Activated naive CD8-positive, alpha-beta T cell (primary cell): ENCODE measurements around the gene CHRNA1.
A peak's percentile ranks its signal among the peaks of the same experiment; 100 is the strongest.

ENCODE experiments used
- H3K27ac Mint-ChIP-seq: one replicate; pipeline ENCODE4 v1.8.0; 2021; ENCODE audit warnings: mixed read lengths
- H3K27me3 Mint-ChIP-seq: one replicate; pipeline ENCODE4 v1.8.0; 2021; ENCODE audit warnings: mixed read lengths
- H3K36me3 Mint-ChIP-seq: one replicate; pipeline ENCODE4 v1.8.0; 2021; ENCODE audit warnings: mixed read lengths
- H3K4me1 Mint-ChIP-seq: one replicate; pipeline ENCODE4 v1.8.0; 2021; ENCODE audit warnings: low read depth, mixed read lengths
- H3K4me3 Mint-ChIP-seq: one replicate; pipeline ENCODE4 v1.8.0; 2021; ENCODE audit warnings: mild to moderate bottlenecking, mixed read lengths
- H3K9me3 Mint-ChIP-seq: one replicate; pipeline ENCODE4 v1.8.0; 2021; ENCODE audit warnings: low read depth, mixed read lengths

Gene CHRNA1

GRCh38 chr2:174776223-174776622, 12.0 kb upstream of the CHRNA1 start:
- H3K27me3 Mint-ChIP-seq = no peaks in the 10 kb centered on the region
- H3K4me3 Mint-ChIP-seq = no peak overlapping the region
- peaks cover 57% of the 10 kb centered on the region for H3K4me1 Mint-ChIP-seq
- H3K36me3 Mint-ChIP-seq = no peaks in the 10 kb centered on the region
- H3K27ac Mint-ChIP-seq = no peak overlapping the region
- no peaks in the 10 kb centered on the region for H3K9me3 Mint-ChIP-seq

GRCh38 chr2:174775571-174775980, 11.3 kb upstream of the CHRNA1 start:
- H3K27me3 Mint-ChIP-seq = no peaks in the 10 kb centered on the region
- no peaks in the 10 kb centered on the region for H3K36me3 Mint-ChIP-seq
- H3K9me3 Mint-ChIP-seq = no peaks in the 10 kb centered on the region
- no peak overlapping the region for H3K27ac Mint-ChIP-seq
- peaks cover 54% of the 10 kb centered on the region for H3K4me1 Mint-ChIP-seq
- no peak overlapping the region for H3K4me3 Mint-ChIP-seq

GRCh38 chr2:174774886-174775285, 10.6 kb upstream of the CHRNA1 start:
- Mint-ChIP-seq H3K36me3 (no peaks in the 10 kb centered on the region), H3K9me3 (no peaks in the 10 kb centered on the region), H3K27me3 (no peaks in the 10 kb centered on the region), H3K4me3 (no peak overlapping the region), H3K4me1 (peaks cover 47% of the 10 kb centered on the region), H3K27ac (no peak overlapping the region)

- Mint-ChIP-seq H3K27me3 (no peaks in the 10 kb centered on the region), H3K4me1 (peaks cover 32% of the 10 kb centered on the region), H3K9me3 (no peaks in the 10 kb centered on the region), H3K36me3 (no peaks in the 10 kb centered on the region), H3K4me3 (no peak overlapping the region), H3K27ac (no peak overlapping the region)
Measured at GRCh38 chr2:174773215-174773614, 8.9 kb upstream of the CHRNA1 start.

DNA sequence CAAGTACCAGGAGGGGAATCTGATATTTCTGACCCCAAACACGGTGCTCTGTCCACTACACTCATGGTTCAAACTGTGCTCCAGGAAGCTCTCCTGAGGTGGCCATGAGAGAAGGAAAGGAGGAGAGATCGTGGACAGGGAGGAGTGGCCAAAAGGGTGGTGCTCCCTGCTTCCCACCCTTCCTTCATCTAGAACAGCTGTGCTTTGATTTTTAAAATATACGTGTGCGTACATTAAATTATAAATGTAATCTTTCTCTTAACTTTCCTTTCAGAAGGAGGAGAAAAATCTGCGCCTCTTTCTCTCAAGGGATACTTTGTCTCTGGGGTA, 8.2 kb upstream of the CHRNA1 start:
- no peaks in the 10 kb centered on the region for H3K9me3 Mint-ChIP-seq
- H3K27ac Mint-ChIP-seq = no peak overlapping the region
- no peak overlapping the region for H3K4me3 Mint-ChIP-seq
- H3K36me3 Mint-ChIP-seq = no peaks in the 10 kb centered on the region
- H3K27me3 Mint-ChIP-seq = no peaks in the 10 kb centered on the region
- H3K4me1 Mint-ChIP-seq = peaks cover 24% of the 10 kb centered on the region

DNA sequence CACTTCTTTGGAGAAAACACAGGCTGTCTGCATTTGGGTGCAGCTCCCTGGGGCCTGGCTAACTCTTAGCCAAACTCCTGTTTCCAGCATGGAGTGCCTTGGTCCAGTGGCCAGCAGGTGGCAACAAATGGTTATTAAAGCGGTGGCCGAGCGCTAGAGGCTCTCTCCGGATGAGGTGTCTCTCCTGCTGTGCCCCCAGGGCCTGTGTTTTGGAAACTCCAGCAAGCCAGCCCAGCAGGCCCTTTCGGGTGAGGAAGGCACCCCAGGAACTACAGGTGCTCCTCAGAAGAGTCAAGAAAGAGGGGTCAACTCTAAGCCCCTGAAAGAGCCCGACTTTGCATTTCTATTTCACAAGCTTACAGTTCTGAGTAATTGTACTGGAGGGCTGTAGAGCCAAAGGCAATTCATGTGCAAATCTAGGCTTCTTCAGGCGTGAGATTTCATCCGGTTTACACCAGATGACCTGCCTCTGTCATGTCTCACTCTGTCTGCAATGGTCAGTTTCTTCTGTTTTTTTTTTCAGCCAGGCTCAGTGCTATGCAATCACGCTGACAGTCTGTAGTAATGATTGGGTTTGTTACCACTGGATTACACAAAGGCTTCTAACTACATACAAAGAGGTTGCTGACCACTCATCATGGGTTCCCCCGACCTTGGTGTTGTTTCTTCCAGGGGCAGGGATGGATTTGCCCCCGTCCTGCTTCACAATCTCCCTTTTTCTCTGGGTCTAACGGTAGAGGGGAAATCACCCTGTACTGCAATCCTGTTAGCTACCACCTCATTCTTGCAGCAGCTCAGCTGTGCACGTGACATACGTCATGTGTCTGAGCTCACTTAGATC, 7.6 kb upstream of the CHRNA1 start:
- H3K9me3 Mint-ChIP-seq = no peaks in the 10 kb centered on the region
- no peak overlapping the region for H3K27ac Mint-ChIP-seq
- H3K27me3 Mint-ChIP-seq = no peaks in the 10 kb centered on the region
- no peaks in the 10 kb centered on the region for H3K36me3 Mint-ChIP-seq
- H3K4me3 Mint-ChIP-seq = no peak overlapping the region
- peaks cover 18% of the 10 kb centered on the region for H3K4me1 Mint-ChIP-seq

GRCh38 chr2:174771136-174771535, 6.9 kb upstream of the CHRNA1 start:
- no peaks in the 10 kb centered on the region for H3K27me3 Mint-ChIP-seq
- H3K27ac Mint-ChIP-seq = no peak overlapping the region
- no peaks in the 10 kb centered on the region for H3K36me3 Mint-ChIP-seq
- H3K4me1 Mint-ChIP-seq = peaks cover 14% of the 10 kb centered on the region
- no peaks in the 10 kb centered on the region for H3K9me3 Mint-ChIP-seq
- no peak overlapping the region for H3K4me3 Mint-ChIP-seq

DNA sequence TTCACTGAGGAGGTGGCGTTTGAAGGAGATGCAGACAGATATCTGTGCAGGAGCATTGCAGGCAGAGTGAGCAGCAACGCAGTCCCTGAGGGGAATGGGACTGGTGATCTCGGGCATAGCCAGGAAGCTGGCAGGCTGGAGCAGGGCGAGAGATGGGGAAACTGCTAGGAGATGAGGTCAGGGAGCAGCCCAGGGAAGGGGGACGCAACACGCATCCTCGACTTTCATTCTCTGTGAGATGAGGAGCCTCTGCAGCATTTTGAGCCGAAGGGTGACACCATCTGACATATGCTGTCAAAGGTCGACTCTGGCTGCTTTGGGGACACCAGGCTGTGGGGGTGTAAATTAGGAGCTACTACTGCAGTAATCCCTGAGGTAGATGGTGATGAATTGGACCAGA, 4.3 kb upstream of the CHRNA1 start:
- Mint-ChIP-seq H3K4me3 (no peak overlapping the region), H3K9me3 (no peaks in the 10 kb centered on the region), H3K27me3 (no peaks in the 10 kb centered on the region), H3K27ac (no peak overlapping the region), H3K36me3 (no peaks in the 10 kb centered on the region), H3K4me1 (peaks cover 8% of the 10 kb centered on the region)

GRCh38 chr2:174766271-174766670, 2.0 kb upstream of the CHRNA1 start:
- Mint-ChIP-seq H3K27me3 (no peaks in the 10 kb centered on the region), H3K36me3 (no peaks in the 10 kb centered on the region), H3K27ac (no peak overlapping the region), H3K4me1 (peaks cover 12% of the 10 kb centered on the region), H3K9me3 (no peaks in the 10 kb centered on the region), H3K4me3 (no peak overlapping the region)

GRCh38 chr2:174765576-174765975, 1.3 kb upstream of the CHRNA1 start:
- H3K9me3 Mint-ChIP-seq = no peaks in the 10 kb centered on the region
- H3K4me3 Mint-ChIP-seq = no peak overlapping the region
- H3K27ac Mint-ChIP-seq = no peak overlapping the region
- no peaks in the 10 kb centered on the region for H3K36me3 Mint-ChIP-seq
- H3K4me1 Mint-ChIP-seq = peaks cover 12% of the 10 kb centered on the region
- no peaks in the 10 kb centered on the region for H3K27me3 Mint-ChIP-seq

GRCh38 chr2:174763780-174764179, 492 bp downstream of the CHRNA1 start:
- Mint-ChIP-seq H3K4me1 (peaks cover 12% of the 10 kb centered on the region), H3K9me3 (no peaks in the 10 kb centered on the region), H3K4me3 (no peak overlapping the region), H3K27ac (no peak overlapping the region), H3K27me3 (no peaks in the 10 kb centered on the region), H3K36me3 (no peaks in the 10 kb centered on the region)

DNA sequence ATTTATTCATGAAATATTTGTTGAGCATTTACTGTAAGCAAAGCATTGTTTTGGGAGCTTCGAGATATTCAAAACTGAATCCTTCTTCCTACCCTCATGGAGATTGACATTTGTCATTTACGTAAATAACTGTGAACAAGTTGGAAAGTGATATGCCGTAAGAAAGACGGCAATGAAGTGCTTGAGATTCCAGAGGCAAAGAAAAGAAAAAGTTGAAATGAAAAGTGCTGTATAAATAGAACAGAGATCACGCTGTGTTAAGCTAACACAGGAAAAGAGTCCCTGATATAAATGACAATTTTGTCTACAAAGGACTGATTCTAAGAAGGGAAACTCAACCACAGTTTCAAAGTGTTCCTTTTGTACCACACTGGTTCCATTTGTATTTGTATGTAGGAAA, 1.8 kb downstream of the CHRNA1 start:
- no peak overlapping the region for H3K4me3 Mint-ChIP-seq
- H3K27ac Mint-ChIP-seq = no peak overlapping the region
- H3K4me1 Mint-ChIP-seq = peaks cover 12% of the 10 kb centered on the region
- no peaks in the 10 kb centered on the region for H3K9me3 Mint-ChIP-seq
- no peaks in the 10 kb centered on the region for H3K36me3 Mint-ChIP-seq
- peaks cover 1% of the 10 kb centered on the region for H3K27me3 Mint-ChIP-seq

GRCh38 chr2:174761837-174762236, 2.4 kb downstream of the CHRNA1 start:
- peaks cover 12% of the 10 kb centered on the region for H3K4me1 Mint-ChIP-seq
- H3K9me3 Mint-ChIP-seq = no peaks in the 10 kb centered on the region
- H3K27ac Mint-ChIP-seq = peak overlapping the region; percentile 54
- H3K36me3 Mint-ChIP-seq = no peaks in the 10 kb centered on the region
- peaks cover 1% of the 10 kb centered on the region for H3K27me3 Mint-ChIP-seq
- H3K4me3 Mint-ChIP-seq = no peak overlapping the region

- no peaks in the 10 kb centered on the region for H3K9me3 Mint-ChIP-seq
- no peaks in the 10 kb centered on the region for H3K36me3 Mint-ChIP-seq
- H3K27ac Mint-ChIP-seq = no peak overlapping the region
- no peak overlapping the region for H3K4me3 Mint-ChIP-seq
- peaks cover 12% of the 10 kb centered on the region for H3K4me1 Mint-ChIP-seq
- peaks cover 1% of the 10 kb centered on the region for H3K27me3 Mint-ChIP-seq
Measured at GRCh38 chr2:174760845-174761473, 3.3 kb downstream of the CHRNA1 start.

DNA sequence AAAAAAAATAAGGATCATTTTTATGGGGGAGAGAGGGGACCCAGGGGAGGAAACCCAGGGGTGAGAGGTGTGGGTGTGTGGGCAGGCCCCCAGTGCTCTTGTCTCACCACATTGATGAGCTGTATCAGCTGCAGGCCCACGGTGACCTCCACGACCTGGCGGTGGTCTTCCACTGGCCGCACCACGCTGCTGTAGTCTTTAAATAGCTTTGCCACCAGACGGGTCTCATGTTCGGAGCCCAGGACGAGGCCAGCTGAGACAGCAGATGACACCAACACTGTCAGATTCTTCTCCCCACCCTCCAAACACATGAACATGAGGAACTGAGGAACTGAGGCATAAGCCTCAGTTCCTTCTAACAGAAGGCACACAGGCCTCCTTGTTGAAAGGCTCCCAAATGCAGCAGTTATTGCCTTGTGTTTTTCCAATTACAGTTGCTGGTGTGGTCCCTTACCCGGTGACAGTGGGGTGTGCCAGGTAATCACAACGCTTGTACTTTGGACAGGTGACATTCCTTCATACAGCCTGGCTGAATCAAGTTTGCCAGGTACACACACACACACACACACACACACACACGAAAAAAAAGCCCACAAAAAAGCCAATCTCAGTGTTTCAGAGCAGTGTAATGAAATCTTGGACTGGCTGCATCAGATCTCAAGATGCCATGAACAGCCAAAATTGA, 4.7 kb downstream of the CHRNA1 start:
- Mint-ChIP-seq H3K27me3 (peaks cover 1% of the 10 kb centered on the region), H3K27ac (no peak overlapping the region), H3K4me1 (peaks cover 12% of the 10 kb centered on the region), H3K4me3 (no peak overlapping the region), H3K36me3 (no peaks in the 10 kb centered on the region), H3K9me3 (no peaks in the 10 kb centered on the region)
